ENCODE results near the gene PAX7. TPM values are rescaled to one million over a fixed set of nuclear protein-coding genes. Genes with fewer than 3 reads are reported as not detected.

PAX7 gene
- total RNA-seq, 1 experiment from 2014 or later, result 0.07 TPM

- Histone ChIP-seq H3K36me3 (ENCODE audit: insufficient read depth, low read length) (no peaks in the 10 kb centered on the region), H3K4me2 (ENCODE audit: low read depth, low read length, poor library complexity, severe bottlenecking) (no peak overlapping the region), H2AFZ (ENCODE audit: low read length) (no peak overlapping the region), H3K9me2 (replicated peaks; ENCODE audit: insufficient read depth, low read length) (no peaks in the 10 kb centered on the region), H3K9me3 (ENCODE audit: low read length) (no peaks in the 10 kb centered on the region), H3K9ac (ENCODE audit: low read length) (no peak overlapping the region), H4K20me1 (ENCODE audit: insufficient read depth, low read depth, low read length) (no peaks in the 10 kb centered on the region), H3K27ac (ENCODE audit: low read length) (no peak overlapping the region), H3K27me3 (ENCODE audit: low read length) (no peaks in the 10 kb centered on the region), H3K4me3 (ENCODE audit: low read length) (no peak overlapping the region), H3K4me1 (ENCODE audit: low read length) (no peaks in the 10 kb centered on the region), H3K79me2 (ENCODE audit: low read length) (no peaks in the 10 kb centered on the region)
- no peak for DNase-seq
These were observed 1.0 kb downstream of the PAX7 start for GRCh38 chr1:18631496-18632217.

- no peaks in the 10 kb centered on the region for H3K36me3 ChIP-seq (ENCODE audit: insufficient read depth, low read length)
- H3K79me2 ChIP-seq (ENCODE audit: low read length), result no peaks in the 10 kb centered on the region
- no peak for DNase-seq
- no peak overlapping the region for H3K27ac ChIP-seq (ENCODE audit: low read length)
- H3K4me3 ChIP-seq (ENCODE audit: low read length), result no peak overlapping the region
- no peaks in the 10 kb centered on the region for H4K20me1 ChIP-seq (ENCODE audit: insufficient read depth, low read depth, low read length)
- no peaks in the 10 kb centered on the region for H3K9me3 ChIP-seq (ENCODE audit: low read length)
- H3K9me2 ChIP-seq (replicated peaks; ENCODE audit: insufficient read depth, low read length), result no peaks in the 10 kb centered on the region
- no peak overlapping the region for H3K9ac ChIP-seq (ENCODE audit: low read length)
- no peaks in the 10 kb centered on the region for H3K4me1 ChIP-seq (ENCODE audit: low read length)
- H3K4me2 ChIP-seq (ENCODE audit: low read depth, low read length, poor library complexity, severe bottlenecking), result no peak overlapping the region
- no peaks in the 10 kb centered on the region for H3K27me3 ChIP-seq (ENCODE audit: low read length)
- no peak overlapping the region for H2AFZ ChIP-seq (ENCODE audit: low read length)
These were observed 1.6 kb downstream of the PAX7 start for GRCh38 chr1:18632218-18632588.

- Histone ChIP-seq H3K4me3 (ENCODE audit: low read length) (no peak overlapping the region), H3K9me2 (replicated peaks; ENCODE audit: insufficient read depth, low read length) (no peaks in the 10 kb centered on the region), H3K27me3 (ENCODE audit: low read length) (no peaks in the 10 kb centered on the region), H4K20me1 (ENCODE audit: insufficient read depth, low read depth, low read length) (no peaks in the 10 kb centered on the region), H3K36me3 (ENCODE audit: insufficient read depth, low read length) (no peaks in the 10 kb centered on the region), H2AFZ (ENCODE audit: low read length) (no peak overlapping the region), H3K9ac (ENCODE audit: low read length) (no peak overlapping the region), H3K4me2 (ENCODE audit: low read depth, low read length, poor library complexity, severe bottlenecking) (no peak overlapping the region), H3K27ac (ENCODE audit: low read length) (no peak overlapping the region), H3K4me1 (ENCODE audit: low read length) (no peaks in the 10 kb centered on the region), H3K79me2 (ENCODE audit: low read length) (no peaks in the 10 kb centered on the region), H3K9me3 (ENCODE audit: low read length) (no peaks in the 10 kb centered on the region)
- no peak for DNase-seq
These were observed 2.3 kb downstream of the PAX7 start for GRCh38 chr1:18632783-18633421.

GRCh38 chr1:18633422-18634155, 2.9 kb downstream of the PAX7 start:
- H3K36me3 ChIP-seq (ENCODE audit: insufficient read depth, low read length), result no peaks in the 10 kb centered on the region
- H3K27me3 ChIP-seq (ENCODE audit: low read length), result no peaks in the 10 kb centered on the region
- H3K9me3 ChIP-seq (ENCODE audit: low read length), result no peaks in the 10 kb centered on the region
- H3K27ac ChIP-seq (ENCODE audit: low read length), result no peak overlapping the region
- H3K9ac ChIP-seq (ENCODE audit: low read length), result no peak overlapping the region
- H3K79me2 ChIP-seq (ENCODE audit: low read length), result no peaks in the 10 kb centered on the region
- H3K9me2 ChIP-seq (replicated peaks; ENCODE audit: insufficient read depth, low read length), result no peaks in the 10 kb centered on the region
- no peak overlapping the region for H2AFZ ChIP-seq (ENCODE audit: low read length)
- no peaks in the 10 kb centered on the region for H3K4me1 ChIP-seq (ENCODE audit: low read length)
- H3K4me2 ChIP-seq (ENCODE audit: low read depth, low read length, poor library complexity, severe bottlenecking), result no peak overlapping the region
- no peaks in the 10 kb centered on the region for H4K20me1 ChIP-seq (ENCODE audit: insufficient read depth, low read depth, low read length)
- no peak for DNase-seq
- no peak overlapping the region for H3K4me3 ChIP-seq (ENCODE audit: low read length)

GRCh38 chr1:18634276-18634675, 3.6 kb downstream of the PAX7 start:
- Histone ChIP-seq H3K4me1 (ENCODE audit: low read length) (no peaks in the 10 kb centered on the region), H4K20me1 (ENCODE audit: insufficient read depth, low read depth, low read length) (no peaks in the 10 kb centered on the region), H3K4me3 (ENCODE audit: low read length) (no peak overlapping the region), H3K9ac (ENCODE audit: low read length) (no peak overlapping the region), H3K27ac (ENCODE audit: low read length) (no peak overlapping the region), H3K9me3 (ENCODE audit: low read length) (no peaks in the 10 kb centered on the region), H3K27me3 (ENCODE audit: low read length) (no peaks in the 10 kb centered on the region), H3K9me2 (replicated peaks; ENCODE audit: insufficient read depth, low read length) (no peaks in the 10 kb centered on the region), H3K4me2 (ENCODE audit: low read depth, low read length, poor library complexity, severe bottlenecking) (no peak overlapping the region), H3K36me3 (ENCODE audit: insufficient read depth, low read length) (no peaks in the 10 kb centered on the region), H2AFZ (ENCODE audit: low read length) (no peak overlapping the region), H3K79me2 (ENCODE audit: low read length) (no peaks in the 10 kb centered on the region)
- DNase-seq, result no peak

- Histone ChIP-seq H3K4me3 (ENCODE audit: low read length) (no peak overlapping the region), H2AFZ (ENCODE audit: low read length) (no peak overlapping the region), H3K4me1 (ENCODE audit: low read length) (no peaks in the 10 kb centered on the region), H3K4me2 (ENCODE audit: low read depth, low read length, poor library complexity, severe bottlenecking) (no peak overlapping the region), H3K27me3 (ENCODE audit: low read length) (no peaks in the 10 kb centered on the region), H3K27ac (ENCODE audit: low read length) (no peak overlapping the region), H3K36me3 (ENCODE audit: insufficient read depth, low read length) (no peaks in the 10 kb centered on the region), H4K20me1 (ENCODE audit: insufficient read depth, low read depth, low read length) (no peaks in the 10 kb centered on the region), H3K79me2 (ENCODE audit: low read length) (no peaks in the 10 kb centered on the region), H3K9me2 (replicated peaks; ENCODE audit: insufficient read depth, low read length) (no peaks in the 10 kb centered on the region), H3K9me3 (ENCODE audit: low read length) (no peaks in the 10 kb centered on the region), H3K9ac (ENCODE audit: low read length) (no peak overlapping the region)
- DNase-seq, result no peak
These were observed 4.5 kb downstream of the PAX7 start for GRCh38 chr1:18635070-18635577.

GRCh38 chr1:18635891-18636595, 5.4 kb downstream of the PAX7 start:
- Histone ChIP-seq H3K27me3 (ENCODE audit: low read length) (no peaks in the 10 kb centered on the region), H3K4me2 (ENCODE audit: low read depth, low read length, poor library complexity, severe bottlenecking) (no peak overlapping the region), H3K4me1 (ENCODE audit: low read length) (no peaks in the 10 kb centered on the region), H3K9me2 (replicated peaks; ENCODE audit: insufficient read depth, low read length) (no peaks in the 10 kb centered on the region), H3K79me2 (ENCODE audit: low read length) (no peaks in the 10 kb centered on the region), H3K4me3 (ENCODE audit: low read length) (no peak overlapping the region), H2AFZ (ENCODE audit: low read length) (no peak overlapping the region), H3K36me3 (ENCODE audit: insufficient read depth, low read length) (no peaks in the 10 kb centered on the region), H4K20me1 (ENCODE audit: insufficient read depth, low read depth, low read length) (no peaks in the 10 kb centered on the region), H3K9me3 (ENCODE audit: low read length) (no peaks in the 10 kb centered on the region), H3K9ac (ENCODE audit: low read length) (no peak overlapping the region), H3K27ac (ENCODE audit: low read length) (no peak overlapping the region)
- DNase-seq, result no peak
